Epithelial cell of esophagus (primary cell): Measurements from ENCODE around the gene PPOX.
A peak's percentile ranks its signal among the peaks of the same experiment; 100 is the strongest.

Experiments used
- DNase-seq: peaks from one replicate; pipeline ENCODE4 v3.0.0; 2010; ENCODE audit warnings: low read depth
- H3K4me3 ChIP-seq: 2 replicates; pipeline ENCODE4 v1.5.1; 2011; ENCODE audit warnings: mild to moderate bottlenecking, low read length, control low read depth
- CTCF ChIP-seq: IDR thresholded peaks from 2 replicates; pipeline ENCODE4 v1.5.1; 2011; ENCODE audit warnings: low read depth, mild to moderate bottlenecking, low read length, control low read depth, inconsistent platforms; ENCODE audit not compliant: insufficient read depth; ENCODE audit errors: missing control alignments

PPOX gene

GRCh38 chr1:161127649-161128048, 38.6 kb upstream of the PPOX start:
- TF ChIP-seq CTCF: no peak
- no peak for DNase-seq
- no peak overlapping the region for H3K4me3 ChIP-seq

DNA sequence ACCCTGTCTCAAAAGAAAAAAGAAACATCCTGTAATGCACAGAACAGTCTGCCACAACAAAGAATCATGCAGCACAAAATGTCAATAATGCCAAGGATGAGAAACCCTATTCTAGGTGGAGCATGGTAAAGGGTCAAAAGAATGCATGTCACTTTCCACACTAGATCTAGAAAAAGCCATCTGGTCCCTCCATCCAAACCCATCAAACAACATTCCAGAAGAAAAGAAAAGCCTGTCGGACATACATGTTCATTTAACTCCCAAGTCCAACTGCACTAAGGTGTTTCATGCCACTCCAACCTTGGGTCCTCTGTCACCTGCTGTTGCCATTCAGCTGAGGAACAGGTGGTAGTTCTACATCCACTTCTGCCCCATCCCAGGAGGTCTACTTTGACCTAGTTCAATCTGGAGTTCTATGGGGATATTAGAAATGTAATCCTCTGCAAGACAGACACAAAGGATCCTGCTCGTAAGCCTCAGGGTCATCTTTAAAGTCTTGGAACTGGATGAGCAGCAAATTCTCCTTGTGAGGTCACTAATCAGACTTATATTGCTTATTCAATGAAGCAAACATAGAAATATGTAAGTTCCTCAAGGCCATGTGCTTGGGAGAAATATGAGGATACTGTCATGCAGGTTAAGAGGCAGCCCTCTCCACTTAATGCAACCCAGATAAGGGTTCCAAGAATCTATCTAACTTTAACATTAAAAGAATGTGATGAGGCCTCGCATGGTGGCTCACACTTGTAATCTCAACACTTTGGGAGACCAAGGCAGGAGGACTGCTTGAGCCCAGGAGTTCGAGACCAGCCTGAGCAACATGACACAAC, 37.4 kb upstream of the PPOX start:
- TF ChIP-seq CTCF: no peak
- no peak for DNase-seq

DNA sequence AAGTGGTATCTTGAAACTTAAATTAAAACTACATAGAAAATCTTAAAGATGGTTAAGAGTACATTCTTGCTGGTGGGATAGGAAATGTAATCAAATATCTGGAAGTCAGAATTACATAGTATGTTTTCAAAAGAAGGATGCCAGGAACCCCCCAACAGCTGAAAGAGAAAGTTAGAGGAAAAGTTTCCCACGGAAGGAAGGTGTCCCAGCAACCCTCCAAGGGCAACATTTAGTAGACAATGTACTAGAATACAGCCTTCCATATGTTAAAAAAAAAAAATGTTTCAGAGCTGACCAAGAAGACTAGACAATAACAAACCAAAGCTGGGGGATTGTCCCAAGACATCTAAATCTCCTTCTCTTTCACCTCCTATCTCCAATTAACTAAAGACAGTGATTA, 36.0 kb upstream of the PPOX start:
- no peak overlapping the region for H3K4me3 ChIP-seq
- no peak for TF ChIP-seq CTCF
- DNase-seq: no peak

More for the DNA sequence above, 37.4 kb upstream of the PPOX start:
- H3K4me3 ChIP-seq: no peak overlapping the region

GRCh38 chr1:161131523-161132409, 34.5 kb upstream of the PPOX start:
- TF ChIP-seq CTCF: no peak
- DNase-seq: no peak
- peak overlapping the region; percentile 78 for H3K4me3 ChIP-seq

DNA sequence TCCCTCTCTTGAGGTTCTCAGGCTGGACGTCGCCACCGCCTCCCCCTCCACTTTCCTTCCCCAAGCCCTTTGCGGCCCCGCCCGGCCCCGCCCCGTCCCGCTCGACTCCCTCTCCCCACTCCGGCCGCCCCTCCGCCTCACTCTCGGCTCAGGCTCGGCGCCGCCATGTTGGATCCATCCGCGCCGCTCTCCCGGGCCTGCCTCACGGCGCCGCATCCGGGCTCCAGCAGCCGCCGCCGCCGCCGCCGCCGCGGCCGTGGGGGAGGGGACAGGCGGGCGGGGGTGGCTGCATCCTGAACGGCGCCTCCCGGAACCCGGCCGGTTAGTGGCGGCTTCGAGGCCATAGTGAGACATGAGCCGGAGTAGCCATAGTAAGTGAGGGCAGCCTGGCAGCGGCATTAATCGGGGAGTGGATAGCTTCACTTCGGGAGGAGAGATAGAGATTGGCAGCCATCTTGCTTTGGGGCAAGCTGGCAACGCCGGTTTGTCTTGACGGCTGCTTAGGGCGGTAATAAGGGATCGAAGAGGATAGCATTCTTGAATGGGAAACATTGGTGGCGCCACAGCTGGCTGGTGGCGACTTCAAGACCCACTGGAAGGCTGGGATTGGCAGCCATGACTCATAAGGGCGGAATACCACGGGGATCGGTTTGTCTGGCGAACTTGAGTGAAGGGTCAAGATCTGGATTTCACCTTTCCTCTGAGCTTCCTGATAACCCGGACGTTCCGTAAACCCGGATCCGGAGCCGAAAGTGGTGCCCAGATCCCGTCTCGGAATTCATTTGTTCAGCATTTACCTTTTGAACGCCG, 33.6 kb upstream of the PPOX start, which contains the start of gene DEDD:
TSS of gene DEDD (minus strand) at position 258 of the 810 bp plus-strand sequence. CDS start 8,205 bp downstream, outside the sequence.
- peak; percentile 96 for DNase-seq
- TF ChIP-seq CTCF: no peak
- peak within 1 kb of the TSS; percentile 78 for H3K4me3 ChIP-seq

GRCh38 chr1:161133220-161133740, 32.9 kb upstream of the PPOX start:
- DNase-seq: peak; percentile 38
- TF ChIP-seq CTCF: no peak

More at GRCh38 chr1:161133220-161133740, 32.9 kb upstream of the PPOX start:
- H3K4me3 ChIP-seq: peak overlapping the region; percentile 78
